H1 (cell line): ENCODE data around the gene PLXNB3.

ENCODE experiments used
- CBX8 ChIP-seq: fragments of 300-800, 300-1000 bp; sonication (generic); IDR thresholded peaks from 2 replicates; pipeline ENCODE4 v1.7.1; 2016; ENCODE audit warnings: low read depth, low read length, borderline replicate concordance
- CEBPB ChIP-seq: IDR thresholded peaks from 2 replicates; pipeline ENCODE4 v1.6.1; 2012; ENCODE audit warnings: low read depth, low read length
- HDAC6 ChIP-seq: IDR thresholded peaks from one replicate; pipeline ENCODE4 v1.7.1; 2012; ENCODE audit warnings: low read depth, mild to moderate bottlenecking, inconsistent platforms, low read length, moderate library complexity

- TF ChIP-seq CBX8 (no peak), HDAC6 (no peak), CEBPB (no peak)
These were observed 57.0 kb downstream of the PLXNB3 start for GRCh38 chrX:153821066-153821465.
